ENCODE measurements around the gene FUT1. TPM values are rescaled to one million over a fixed set of nuclear protein-coding genes. Genes with fewer than 3 reads are reported as not detected.

Gene FUT1
- total RNA-seq, 1 experiment from 2014 or later: 14.1 TPM

DNA sequence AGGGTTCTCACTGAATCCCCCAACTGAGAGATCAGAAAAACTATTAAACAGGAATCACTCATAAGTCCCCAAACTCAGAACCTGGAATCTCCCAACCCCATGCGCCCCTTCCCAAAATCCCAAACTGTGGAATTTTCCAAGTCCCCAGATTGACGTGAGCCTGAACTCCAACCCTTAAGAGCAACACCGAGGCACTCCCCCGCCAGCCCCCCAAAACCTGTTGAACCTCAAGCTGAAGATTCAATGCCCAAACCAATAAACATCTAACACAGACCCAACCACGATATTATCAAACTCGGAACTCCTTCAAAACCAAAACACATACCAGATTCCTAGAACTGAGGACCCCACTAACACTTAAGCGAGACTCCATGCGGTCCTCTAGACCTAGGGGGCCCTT is 6.3 kb downstream of the FUT1 start:
- H3K27ac ChIP-seq (ENCODE audit: low read depth, low read length): no peak overlapping the region
- TF ChIP-seq ZFX (IDR thresholded peaks at IDR 0.05) (no peak), POLR2AphosphoS5 (IDR thresholded peaks at IDR 0.05; ENCODE audit: low read depth, low read length) (0 out of 2 replicates have a peak, but pooled peaks have one; percentile 1)
- H3K9ac ChIP-seq (ENCODE audit: low read length): no peak overlapping the region
- ChIA-PET CTCF (interaction anchor here (1.3 kb wide), 1 partner anchor 70 kb away, joined by 3 read pairs; no protein-coding TSS in a partner anchor), POLR2A (no interaction called here), RAD21 (ENCODE audit: low non-redundant PET in 1 of 2, low total read pairs in 2 of 2, uncharacterized antibody in 2 of 2, unreplicated experiment in 2 of 2) (no interaction called here)
- BruUV-seq (replicated peaks): no TSS peak
- ATAC-seq: no peak
- H3K4me3 ChIP-seq (replicated peaks in 1 of 2; ENCODE audit: low read depth in 1 of 2, low read length in 2 of 2): no peak overlapping the region
- H3K4me2 ChIP-seq (ENCODE audit: low read length): no peak overlapping the region
- peaks cover 7 to 22% of the 10 kb centered on the region in 2 experiments; a peak in 3 of 4 replicates for H3K4me1 ChIP-seq (ENCODE audit: control insufficient read depth in 1 of 2, insufficient read depth in 2 of 2, low read length in 2 of 2)
- no peaks in the 10 kb centered on the region for H3K9me3 ChIP-seq (ENCODE audit: control insufficient read depth in 1 of 2, insufficient read depth in 1 of 2, low read depth in 1 of 2, low read length in 2 of 2)
- no peak for DNase-seq (ENCODE audit: low read depth, low spot score)
- H4K20me1 ChIP-seq (ENCODE audit: insufficient read depth): no peaks in the 10 kb centered on the region
- H3K79me2 ChIP-seq (ENCODE audit: insufficient read depth, low read length): peaks cover 31% of the 10 kb centered on the region
- H3K27me3 ChIP-seq (ENCODE audit: insufficient read depth, low read length): no peaks in the 10 kb centered on the region
- H3K36me3 ChIP-seq (ENCODE audit: control insufficient read depth in 1 of 2, insufficient read depth in 2 of 2, low read length in 2 of 2): peaks cover 14 to 26% of the 10 kb centered on the region in 2 experiments; a peak in 3 of 4 replicates
- H2AFZ ChIP-seq (ENCODE audit: low read depth, low read length, poor library complexity, severe bottlenecking): no peak overlapping the region
- no peaks in the 10 kb centered on the region for H3K9me2 ChIP-seq (ENCODE audit: insufficient read depth)
- intact Hi-C loops (cut with micrococcal nuclease): loop anchor here (5.0 kb wide), 1 partner anchor 34 kb away; no protein-coding TSS in a partner anchor

DNA sequence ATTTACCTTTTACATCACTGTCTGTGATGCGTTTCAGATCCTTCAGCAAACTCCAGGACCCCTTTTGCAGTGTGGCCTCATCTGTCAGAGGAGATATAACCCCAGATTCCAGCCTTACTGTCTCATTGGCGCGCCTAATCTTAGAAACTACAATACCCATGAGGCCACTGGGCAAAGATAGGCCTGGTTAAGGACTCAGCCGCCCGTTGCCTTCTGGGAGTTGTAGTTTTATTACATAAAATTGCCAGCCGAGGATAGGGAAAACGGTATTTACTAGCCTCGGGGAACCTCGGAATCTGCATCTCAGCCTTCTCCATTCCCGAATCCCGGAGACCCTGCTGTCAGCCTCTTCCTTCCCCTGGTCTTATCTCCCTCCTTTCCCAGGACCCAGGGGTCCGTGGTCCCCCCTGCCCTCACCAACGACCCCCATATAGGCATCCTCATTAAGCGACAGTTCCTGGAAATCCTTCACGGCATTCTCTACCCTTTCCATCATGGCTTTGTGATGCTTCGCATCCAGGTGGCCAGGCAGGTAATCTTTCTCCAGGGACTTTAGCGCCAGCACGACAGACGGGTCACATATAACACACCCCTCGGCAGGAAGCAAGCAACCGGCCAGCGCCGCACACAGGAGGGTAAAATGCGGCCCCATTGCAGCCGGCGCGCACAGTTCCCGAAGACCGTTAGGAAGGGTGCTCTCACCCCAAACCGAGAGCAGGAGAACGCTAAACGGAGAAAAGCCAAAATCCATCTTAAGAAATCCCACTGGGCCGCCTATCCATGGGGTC is 7.0 kb downstream of the FUT1 start:
- Histone ChIP-seq H3K27me3 (ENCODE audit: insufficient read depth, low read length) (no peaks in the 10 kb centered on the region), H4K20me1 (ENCODE audit: insufficient read depth) (no peaks in the 10 kb centered on the region), H3K79me2 (ENCODE audit: insufficient read depth, low read length) (peaks cover 24% of the 10 kb centered on the region), H3K4me1 (ENCODE audit: control insufficient read depth in 1 of 2, insufficient read depth in 2 of 2, low read length in 2 of 2) (peaks cover 10 to 27% of the 10 kb centered on the region in 2 experiments; a peak in 3 of 4 replicates), H2AFZ (ENCODE audit: low read depth, low read length, poor library complexity, severe bottlenecking) (no peak overlapping the region), H3K9me2 (ENCODE audit: insufficient read depth) (no peaks in the 10 kb centered on the region), H3K27ac (ENCODE audit: low read depth, low read length) (no peak overlapping the region), H3K9me3 (ENCODE audit: control insufficient read depth in 1 of 2, insufficient read depth in 1 of 2, low read depth in 1 of 2, low read length in 2 of 2) (no peaks in the 10 kb centered on the region), H3K4me3 (replicated peaks in 1 of 2; ENCODE audit: low read depth in 1 of 2, low read length in 2 of 2) (no peak overlapping the region), H3K4me2 (ENCODE audit: low read length) (no peak overlapping the region), H3K9ac (ENCODE audit: low read length) (no peak overlapping the region), H3K36me3 (ENCODE audit: control insufficient read depth in 1 of 2, insufficient read depth in 2 of 2, low read length in 2 of 2) (peaks cover 14 to 19% of the 10 kb centered on the region in 2 experiments; a peak in 3 of 4 replicates)
- peak; percentile 74 for ATAC-seq
- ChIA-PET CTCF (no interaction called here), POLR2A (no interaction called here), RAD21 (ENCODE audit: low non-redundant PET in 1 of 2, low total read pairs in 2 of 2, uncharacterized antibody in 2 of 2, unreplicated experiment in 2 of 2) (no interaction called here)
- intact Hi-C loops (cut with micrococcal nuclease): loop anchor here (5.0 kb wide), 1 partner anchor 33 kb away; no protein-coding TSS in a partner anchor
- no TSS peak for BruUV-seq (replicated peaks)
- DNase-seq (ENCODE audit: low read depth, low spot score): no peak
- TF ChIP-seq POLR2AphosphoS5 (IDR thresholded peaks at IDR 0.05; ENCODE audit: low read depth, low read length) (peak; percentile 27; the same call in 1 of the 2 replicates), CTCF (IDR thresholded peaks at IDR 0.05 in 2 of 3, conservative IDR thresholded peaks at IDR 0.05 in 1 of 3; ENCODE audit: borderline replicate concordance in 1 of 3, insufficient read depth in 1 of 3, low read depth in 2 of 3, low read length in 2 of 3) (no peak), EZH2phosphoT487 (IDR thresholded peaks at IDR 0.05; ENCODE audit: borderline replicate concordance) (no peak), MAX (IDR thresholded peaks at IDR 0.05) (no peak)
- TF ChIP-seq, protein P1, sequence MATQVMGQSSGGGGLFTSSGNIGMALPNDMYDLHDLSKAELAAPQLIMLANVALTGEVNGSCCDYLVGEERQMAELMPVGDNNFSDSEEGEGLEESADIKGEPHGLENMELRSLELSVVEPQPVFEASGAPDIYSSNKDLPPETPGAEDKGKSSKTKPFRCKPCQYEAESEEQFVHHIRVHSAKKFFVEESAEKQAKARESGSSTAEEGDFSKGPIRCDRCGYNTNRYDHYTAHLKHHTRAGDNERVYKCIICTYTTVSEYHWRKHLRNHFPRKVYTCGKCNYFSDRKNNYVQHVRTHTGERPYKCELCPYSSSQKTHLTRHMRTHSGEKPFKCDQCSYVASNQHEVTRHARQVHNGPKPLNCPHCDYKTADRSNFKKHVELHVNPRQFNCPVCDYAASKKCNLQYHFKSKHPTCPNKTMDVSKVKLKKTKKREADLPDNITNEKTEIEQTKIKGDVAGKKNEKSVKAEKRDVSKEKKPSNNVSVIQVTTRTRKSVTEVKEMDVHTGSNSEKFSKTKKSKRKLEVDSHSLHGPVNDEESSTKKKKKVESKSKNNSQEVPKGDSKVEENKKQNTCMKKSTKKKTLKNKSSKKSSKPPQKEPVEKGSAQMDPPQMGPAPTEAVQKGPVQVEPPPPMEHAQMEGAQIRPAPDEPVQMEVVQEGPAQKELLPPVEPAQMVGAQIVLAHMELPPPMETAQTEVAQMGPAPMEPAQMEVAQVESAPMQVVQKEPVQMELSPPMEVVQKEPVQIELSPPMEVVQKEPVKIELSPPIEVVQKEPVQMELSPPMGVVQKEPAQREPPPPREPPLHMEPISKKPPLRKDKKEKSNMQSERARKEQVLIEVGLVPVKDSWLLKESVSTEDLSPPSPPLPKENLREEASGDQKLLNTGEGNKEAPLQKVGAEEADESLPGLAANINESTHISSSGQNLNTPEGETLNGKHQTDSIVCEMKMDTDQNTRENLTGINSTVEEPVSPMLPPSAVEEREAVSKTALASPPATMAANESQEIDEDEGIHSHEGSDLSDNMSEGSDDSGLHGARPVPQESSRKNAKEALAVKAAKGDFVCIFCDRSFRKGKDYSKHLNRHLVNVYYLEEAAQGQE (IDR thresholded peaks at IDR 0.05; ENCODE audit: low read depth): no peak

Measured in HCT116 (cell line).